ENCODE results near the gene NEURL3.
"Not testable (repeated sequence)": the region's sequence is repeated elsewhere in the genome, so short reads cannot be mapped to it uniquely, and the experiment has no call there.

NEURL3 gene

DNA sequence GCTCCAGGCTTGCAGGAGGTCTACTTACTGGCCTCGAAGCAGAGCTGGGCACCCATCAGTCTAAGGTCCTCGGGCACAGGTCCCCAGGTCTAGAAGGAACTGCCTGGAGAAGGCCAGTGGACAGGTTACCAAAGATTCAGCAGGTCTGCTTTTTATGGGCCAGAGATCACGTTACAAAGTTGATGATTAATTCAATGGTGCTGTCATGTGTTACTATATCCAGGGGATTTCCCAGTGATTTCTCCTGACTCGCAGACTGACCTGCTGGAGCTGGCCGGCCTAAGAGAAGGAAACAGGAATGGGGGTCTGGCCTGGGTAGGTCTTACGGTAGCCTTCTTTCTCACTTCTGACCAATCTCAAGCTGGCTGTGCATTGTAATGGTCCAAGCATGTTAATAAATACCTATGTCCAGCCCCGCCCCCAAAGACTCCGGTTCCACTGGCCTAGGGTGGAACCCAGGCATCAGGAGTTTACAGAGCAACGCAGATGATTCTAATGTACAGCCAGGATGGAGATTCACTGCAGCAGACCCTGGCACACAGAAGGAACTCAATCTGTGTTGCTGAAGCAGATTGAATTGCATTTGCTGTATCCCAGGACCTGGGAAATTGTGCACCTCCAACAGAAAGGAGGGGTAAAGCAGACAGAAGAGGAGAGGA is at the start of gene NEURL3:
NEURL3 (minus strand) TSS at position 127 of the 659 bp plus-strand sequence; CDS start at position 56, 71 bp downstream.
- no peak for DNase-seq (ENCODE audit: low read depth in 2 of 2)

DNA sequence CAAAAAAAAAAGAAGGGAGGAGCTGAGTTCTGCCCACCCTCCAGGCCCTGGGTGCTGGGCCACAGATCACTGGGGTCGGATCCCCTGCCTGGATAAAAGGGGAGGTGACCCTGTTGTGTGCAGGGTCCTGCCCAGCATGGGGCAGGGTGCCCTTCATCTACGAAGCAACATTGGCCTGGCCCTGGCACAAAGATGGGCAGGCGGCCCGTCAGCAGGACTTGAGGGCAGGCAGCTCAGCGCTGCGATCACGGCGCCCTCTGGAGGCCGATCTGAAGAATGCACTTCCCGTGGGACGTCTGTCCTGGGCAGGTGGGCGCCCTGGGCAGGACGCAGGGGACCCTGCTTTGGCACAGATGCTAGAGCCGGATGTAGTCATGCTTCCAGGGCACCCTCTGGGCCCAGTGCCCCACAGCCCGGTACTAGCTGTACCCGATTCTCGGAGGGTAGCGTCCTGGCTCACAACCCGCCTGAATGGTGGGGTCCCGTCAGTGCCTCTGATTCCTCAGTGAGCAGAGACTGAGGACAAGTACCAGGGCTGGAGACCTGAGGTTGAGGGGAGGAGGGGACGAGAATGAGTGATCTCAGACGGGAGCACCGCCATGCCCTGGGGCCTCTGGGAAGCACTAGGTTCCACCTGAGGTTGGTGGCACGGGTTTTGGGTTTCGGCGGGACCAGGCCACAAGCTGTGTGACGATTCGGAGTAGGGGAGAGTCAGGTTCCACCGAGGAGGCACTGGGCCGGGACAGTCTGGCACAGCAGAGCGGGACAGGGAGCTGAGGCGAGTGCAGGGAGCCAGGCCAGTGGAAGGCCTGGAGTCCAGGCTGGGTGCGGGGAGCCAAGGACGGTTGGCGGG is 49.4 kb upstream of the NEURL3 start:
- peak in 1 of 2 donors; percentile 41 for DNase-seq (ENCODE audit: low read depth in 2 of 2)

- DNase-seq (ENCODE audit: low read depth in 2 of 2): not testable (repeated sequence)
Measured at GRCh38 chr2:96553957-96554292, 48.8 kb upstream of the NEURL3 start.

- no peak for DNase-seq (ENCODE audit: low read depth in 2 of 2)
Measured at GRCh38 chr2:96553176-96553956, 48.2 kb upstream of the NEURL3 start.

DNA sequence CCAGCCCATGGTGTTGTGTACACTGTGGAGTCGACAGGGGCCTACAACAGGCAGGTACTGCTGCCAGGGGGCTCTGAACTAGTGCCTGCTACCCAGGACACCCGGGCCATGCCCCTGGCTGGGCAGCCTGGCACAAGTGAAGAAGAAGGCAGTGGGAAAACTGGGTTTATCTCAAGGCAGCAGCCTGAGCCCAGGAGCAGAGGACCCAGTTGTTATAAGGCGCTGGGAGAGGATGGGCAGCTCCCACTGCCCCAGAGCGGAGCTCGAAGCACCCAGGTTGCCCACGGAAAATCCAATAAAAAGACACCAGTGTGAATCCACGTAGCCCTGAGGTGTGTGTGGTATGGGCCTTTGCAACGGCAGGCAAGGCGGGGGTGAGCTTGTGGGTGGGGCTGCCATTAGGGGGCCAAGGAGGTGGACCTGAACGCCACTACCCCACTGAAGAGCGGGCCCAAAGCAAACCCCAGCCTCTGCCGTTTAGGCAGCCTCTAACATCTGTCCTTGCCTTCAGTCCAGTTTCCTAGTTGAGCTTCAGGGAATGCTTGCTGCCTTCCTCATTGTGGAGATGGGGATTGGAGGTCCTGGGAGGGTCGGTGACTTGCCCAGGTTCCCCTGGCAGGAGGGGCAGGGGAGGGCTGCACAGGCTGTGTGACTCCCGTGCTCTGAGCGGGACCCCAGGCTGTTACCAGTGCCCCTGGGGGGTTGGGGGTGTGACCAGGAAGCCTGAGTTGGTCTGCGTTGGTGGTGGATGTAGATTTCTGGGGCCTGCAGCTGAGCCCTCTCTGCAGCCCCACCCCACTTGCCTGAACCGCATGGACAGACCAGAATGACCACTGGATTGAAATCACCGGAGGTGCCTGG is 47.4 kb upstream of the NEURL3 start:
- no peak for DNase-seq (ENCODE audit: low read depth in 2 of 2)

DNA sequence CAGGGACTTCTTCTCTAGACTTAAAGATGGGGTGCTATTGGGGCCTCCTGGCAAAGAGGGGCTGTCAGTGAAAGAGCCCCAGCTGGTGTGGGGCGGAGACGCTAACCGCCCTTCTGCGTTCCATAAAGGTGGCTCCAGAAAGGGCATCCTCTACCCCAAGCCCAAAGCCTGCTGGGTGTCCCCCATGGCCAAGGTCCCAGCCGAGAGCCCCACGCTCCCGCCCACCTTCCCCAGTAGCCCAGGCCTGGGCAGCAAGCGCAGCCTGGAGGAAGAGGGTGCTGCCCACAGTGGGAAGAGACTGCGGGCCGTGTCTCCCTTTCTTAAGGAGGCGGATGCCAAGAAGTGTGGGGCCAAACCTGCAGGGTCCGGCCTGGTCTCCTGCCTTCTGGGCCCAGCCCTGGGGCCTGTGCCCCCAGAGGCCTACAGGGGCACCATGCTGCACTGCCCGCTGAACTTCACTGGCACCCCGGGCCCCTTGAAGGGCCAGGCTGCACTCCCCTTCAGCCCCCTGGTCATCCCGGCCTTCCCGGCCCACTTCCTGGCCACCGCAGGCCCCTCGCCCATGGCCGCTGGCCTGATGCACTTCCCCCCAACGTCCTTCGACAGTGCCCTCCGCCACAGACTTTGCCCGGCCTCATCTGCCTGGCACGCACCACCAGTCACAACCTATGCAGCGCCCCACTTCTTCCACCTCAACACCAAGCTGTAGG is 46.6 kb upstream of the NEURL3 start:
- DNase-seq (ENCODE audit: low read depth in 2 of 2): no peak

GRCh38 chr2:96550787-96551604 is 45.8 kb upstream of the NEURL3 start:
- DNase-seq (ENCODE audit: low read depth in 2 of 2): no peak

DNA sequence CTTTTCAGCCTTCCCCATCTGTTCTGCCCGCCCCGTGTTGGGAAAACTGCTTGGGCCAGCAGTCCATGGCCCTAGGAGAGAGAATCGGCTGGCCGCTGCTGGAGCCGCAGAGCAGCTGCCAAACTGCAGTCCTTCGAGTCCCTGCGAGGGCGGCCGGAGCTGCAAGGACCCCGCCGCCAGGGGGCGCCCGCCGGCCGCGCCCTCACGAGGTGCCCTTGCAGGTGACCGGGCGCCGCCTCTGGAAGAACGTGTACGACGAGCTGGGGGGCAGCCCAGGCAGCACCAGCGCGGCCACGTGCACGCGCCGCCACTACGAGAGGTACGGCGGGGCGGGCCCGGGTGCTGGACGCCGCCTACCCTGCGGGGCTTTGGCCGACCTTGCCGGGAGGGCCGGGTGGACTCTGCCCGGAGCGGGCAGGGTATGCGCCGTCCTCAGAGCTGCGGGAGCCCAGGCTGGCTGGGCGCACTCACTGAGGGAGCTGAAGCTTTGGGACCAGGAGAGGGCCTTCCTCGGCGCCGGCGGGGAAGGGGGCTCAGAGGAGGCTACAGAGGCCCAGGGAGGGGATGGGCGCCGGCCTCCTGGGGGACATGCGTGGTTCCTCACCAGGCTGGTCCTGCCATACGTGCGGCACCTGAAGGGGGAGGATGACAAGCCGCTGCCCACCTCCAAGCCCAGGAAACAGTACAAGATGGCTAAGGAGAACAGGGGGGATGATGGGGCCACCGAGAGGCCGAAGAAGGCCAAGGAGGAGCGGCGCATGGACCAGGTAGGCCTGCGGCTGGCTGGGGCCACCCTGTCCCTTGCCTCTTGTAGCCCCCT is 45.0 kb upstream of the NEURL3 start:
- DNase-seq (ENCODE audit: low read depth in 2 of 2): no peak

GRCh38 chr2:96549466-96549785 is 44.3 kb upstream of the NEURL3 start:
- no peak for DNase-seq (ENCODE audit: low read depth in 2 of 2)

- no peak for DNase-seq (ENCODE audit: low read depth in 2 of 2)
Measured at GRCh38 chr2:96548558-96549465, 43.7 kb upstream of the NEURL3 start.

DNA sequence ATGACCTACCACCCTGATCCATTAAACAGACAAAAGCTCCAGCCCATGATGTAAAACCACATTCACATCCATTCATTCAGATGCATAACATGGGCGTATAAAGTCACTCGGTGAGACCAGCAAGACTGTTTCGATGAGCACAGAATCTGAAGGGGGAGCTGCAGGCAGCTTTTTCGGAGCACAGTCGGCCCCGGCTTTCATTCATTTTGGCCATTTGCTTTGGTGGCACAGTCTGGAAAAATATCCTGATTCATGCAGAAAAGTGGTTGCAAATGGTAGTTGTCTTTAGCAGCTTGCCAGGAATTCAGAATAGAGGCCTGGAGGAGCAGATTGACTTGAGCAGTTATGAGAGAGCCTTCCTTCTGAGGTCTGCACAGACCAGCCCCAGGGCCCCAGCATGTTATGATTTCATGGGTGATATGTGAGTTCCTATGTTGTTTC is 42.6 kb upstream of the NEURL3 start:
- DNase-seq (ENCODE audit: low read depth in 2 of 2): no peak

- no peak for DNase-seq (ENCODE audit: low read depth in 2 of 2)
Measured at GRCh38 chr2:96547203-96547641, 42.1 kb upstream of the NEURL3 start.

- no peak for DNase-seq (ENCODE audit: low read depth in 2 of 2)
Measured at GRCh38 chr2:96546797-96547196, 41.6 kb upstream of the NEURL3 start.

DNA sequence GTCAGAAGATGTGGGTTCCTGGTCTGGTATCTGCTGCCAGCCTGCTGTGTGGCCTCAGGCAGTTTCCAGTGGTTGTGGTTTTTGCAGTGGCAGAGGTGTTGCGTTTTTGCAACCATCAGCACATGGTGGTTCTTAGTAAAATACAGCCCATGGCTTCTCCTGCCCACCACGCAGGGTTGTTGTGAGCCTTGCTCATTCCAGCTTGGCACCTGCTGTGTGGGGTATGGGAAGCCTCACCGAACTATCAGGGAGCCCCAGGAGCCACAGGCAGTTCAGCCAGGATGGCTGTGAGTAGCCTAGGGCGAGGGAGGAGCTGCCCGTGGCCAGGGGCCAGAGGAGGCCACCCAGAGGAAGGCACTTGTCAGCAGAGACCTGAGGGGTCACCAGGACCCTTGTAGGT is 41.2 kb upstream of the NEURL3 start:
- no peak for DNase-seq (ENCODE audit: low read depth in 2 of 2)

- no peak for DNase-seq (ENCODE audit: low read depth in 2 of 2)
Measured at GRCh38 chr2:96542357-96542977, 37.3 kb upstream of the NEURL3 start.

- DNase-seq (ENCODE audit: low read depth in 2 of 2): no peak
Measured at GRCh38 chr2:96541398-96542152, 36.4 kb upstream of the NEURL3 start.

- no peak for DNase-seq (ENCODE audit: low read depth in 2 of 2)
Measured at GRCh38 chr2:96540136-96540535, 35.0 kb upstream of the NEURL3 start.
